Activated naive CD8-positive, alpha-beta T cell treated with anti-CD3 and anti-CD28 coated beads for 36 hours (primary cell): ENCODE data around the gene TRAF1. TPM values are rescaled to one million over a fixed set of nuclear protein-coding genes. Genes with fewer than 3 reads are reported as not detected.

ENCODE experiments used
- DNase-seq: peaks from one replicate; pipeline ENCODE4 v3.0.0; 2021
- H3K27ac Mint-ChIP-seq: one replicate; pipeline ENCODE4 v1.8.0; 2022; ENCODE audit warnings: mild to moderate bottlenecking, moderate library complexity, mixed read lengths
- H3K27me3 Mint-ChIP-seq: one replicate; pipeline ENCODE4 v1.8.0; 2022; ENCODE audit warnings: mild to moderate bottlenecking, mixed read lengths
- H3K36me3 Mint-ChIP-seq: one replicate; pipeline ENCODE4 v1.8.0; 2021; ENCODE audit warnings: mild to moderate bottlenecking, mixed read lengths
- H3K4me1 Mint-ChIP-seq: one replicate; pipeline ENCODE4 v1.8.0; 2021; ENCODE audit warnings: mixed read lengths
- H3K4me3 Mint-ChIP-seq: one replicate; pipeline ENCODE4 v1.8.0; 2022; ENCODE audit warnings: mild to moderate bottlenecking, moderate library complexity, mixed read lengths
- H3K9me3 Mint-ChIP-seq: one replicate; pipeline ENCODE4 v1.8.0; 2022; ENCODE audit warnings: mixed read lengths
- total RNA-seq, 2 experiments: library from RNA; stranded (reverse); gene quantifications; one replicate each; pipeline ENCODE4 v1.2.3, GENCODE V29; 2021

Gene TRAF1
- total RNA-seq, 2 experiments from 2014 or later: 169 to 170 TPM

DNA sequence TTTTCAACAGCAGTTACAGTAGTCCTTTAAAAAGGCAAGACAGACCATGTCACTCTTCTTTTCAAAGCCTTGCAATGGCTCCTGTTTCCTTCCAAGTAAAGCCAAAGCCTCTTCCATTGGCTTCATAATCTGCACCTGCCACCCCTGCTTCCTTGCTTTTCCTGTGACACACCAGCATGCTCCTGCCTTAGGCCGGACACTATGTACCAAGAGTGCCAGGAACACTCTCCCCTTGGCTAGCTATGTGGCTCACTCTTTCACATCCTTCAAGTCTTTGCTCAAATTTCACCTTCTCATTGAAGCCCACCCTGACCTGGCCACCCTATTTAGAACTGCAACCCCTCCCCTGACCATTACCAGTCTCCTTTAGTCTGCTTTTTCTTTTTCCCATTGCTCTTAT lies 22.2 kb upstream of the TRAF1 start:
- Mint-ChIP-seq H3K4me1 (no peaks in the 10 kb centered on the region), H3K27ac (no peak overlapping the region), H3K27me3 (no peaks in the 10 kb centered on the region), H3K4me3 (no peak overlapping the region), H3K36me3 (no peaks in the 10 kb centered on the region), H3K9me3 (no peaks in the 10 kb centered on the region)
- DNase-seq: no peak

DNA sequence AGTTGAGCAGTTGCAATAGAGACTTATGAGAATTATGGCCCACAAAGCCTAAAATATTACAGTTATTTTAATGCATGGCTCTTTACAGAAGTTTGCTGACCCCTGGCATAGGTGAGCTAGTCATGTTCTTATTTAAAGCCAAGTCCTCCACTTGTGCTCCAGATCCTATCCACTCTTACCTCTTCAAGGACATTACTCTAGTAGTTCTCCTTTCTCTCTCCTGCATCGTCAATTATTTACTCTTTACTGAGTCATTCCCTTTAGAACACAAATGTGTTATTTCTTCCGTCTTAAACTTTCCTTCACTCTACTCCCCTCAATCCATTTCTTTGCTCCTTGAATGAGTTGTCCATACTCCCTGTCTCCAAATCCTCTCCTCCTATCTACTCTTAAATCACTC lies 20.6 kb upstream of the TRAF1 start:
- Mint-ChIP-seq H3K27ac (no peak overlapping the region), H3K9me3 (no peaks in the 10 kb centered on the region), H3K4me3 (no peak overlapping the region), H3K36me3 (no peaks in the 10 kb centered on the region), H3K27me3 (no peaks in the 10 kb centered on the region), H3K4me1 (no peaks in the 10 kb centered on the region)
- DNase-seq: no peak

DNA sequence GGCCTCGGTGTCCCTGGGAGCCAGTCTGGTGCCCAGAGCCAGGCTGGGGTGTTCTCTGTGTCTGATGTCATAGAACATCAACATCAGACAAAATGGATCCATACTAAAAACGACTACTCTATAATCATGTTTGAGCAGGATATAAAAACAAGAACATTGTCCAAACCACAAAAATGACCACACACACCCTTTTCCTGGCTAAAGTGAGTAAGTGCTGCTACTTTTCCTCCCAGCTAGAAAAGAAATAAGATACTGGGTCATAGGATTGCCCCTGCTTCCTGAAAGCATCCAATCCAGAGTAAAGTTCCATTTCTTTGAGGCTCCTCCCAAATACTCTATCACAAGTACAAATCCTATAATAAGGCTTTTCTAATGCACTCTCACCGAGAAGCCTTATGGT lies 19.7 kb upstream of the TRAF1 start:
- DNase-seq: no peak
- Mint-ChIP-seq H3K36me3 (no peaks in the 10 kb centered on the region), H3K27ac (no peak overlapping the region), H3K4me3 (no peak overlapping the region), H3K27me3 (no peaks in the 10 kb centered on the region), H3K4me1 (no peaks in the 10 kb centered on the region), H3K9me3 (no peaks in the 10 kb centered on the region)

DNA sequence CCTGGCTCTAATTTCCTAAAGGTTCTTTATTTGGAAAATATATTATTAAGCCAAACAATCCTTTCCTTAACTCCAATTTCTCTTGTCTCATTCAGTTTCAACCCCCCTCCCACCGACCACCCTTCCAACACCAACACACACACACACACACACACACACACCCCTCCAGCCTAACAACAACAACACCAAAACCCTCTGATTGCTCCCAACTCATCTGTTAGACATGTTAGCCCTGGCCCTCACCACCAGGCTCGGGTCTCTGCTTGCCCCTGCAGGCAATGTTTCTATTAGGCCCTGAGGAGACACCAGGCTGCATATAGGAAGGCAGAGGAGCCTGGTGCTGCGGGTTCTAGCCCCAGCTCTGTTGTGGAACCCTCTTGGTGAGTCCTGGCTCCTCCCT lies 18.4 kb upstream of the TRAF1 start:
- Mint-ChIP-seq H3K36me3 (no peaks in the 10 kb centered on the region), H3K9me3 (no peaks in the 10 kb centered on the region), H3K27me3 (no peaks in the 10 kb centered on the region), H3K4me3 (no peak overlapping the region), H3K27ac (no peak overlapping the region), H3K4me1 (no peaks in the 10 kb centered on the region)
- DNase-seq: no peak

DNA sequence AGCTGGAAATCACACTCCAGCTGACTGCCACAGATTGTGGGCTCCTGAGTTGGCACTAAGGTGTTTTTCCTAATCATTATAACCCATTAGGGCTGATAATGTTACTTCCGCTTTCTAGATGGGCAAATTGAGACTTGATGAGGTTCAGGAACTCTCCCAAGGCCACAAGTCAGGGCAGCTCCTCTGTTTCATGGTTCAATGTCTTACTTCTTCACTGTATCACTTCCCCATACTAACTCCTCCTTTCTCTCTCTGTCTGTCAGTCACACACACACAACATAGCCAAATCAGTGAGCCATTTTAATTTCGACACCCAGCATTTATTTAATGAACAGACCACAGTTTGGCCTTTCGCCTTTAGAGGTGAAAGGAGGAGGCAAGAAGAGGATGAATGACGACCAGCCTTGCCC lies 17.8 kb upstream of the TRAF1 start:
- Mint-ChIP-seq H3K4me3 (no peak overlapping the region), H3K27ac (peak overlapping the region; percentile 30), H3K36me3 (no peaks in the 10 kb centered on the region), H3K9me3 (no peaks in the 10 kb centered on the region), H3K27me3 (no peaks in the 10 kb centered on the region), H3K4me1 (no peaks in the 10 kb centered on the region)
- DNase-seq: no peak

DNA sequence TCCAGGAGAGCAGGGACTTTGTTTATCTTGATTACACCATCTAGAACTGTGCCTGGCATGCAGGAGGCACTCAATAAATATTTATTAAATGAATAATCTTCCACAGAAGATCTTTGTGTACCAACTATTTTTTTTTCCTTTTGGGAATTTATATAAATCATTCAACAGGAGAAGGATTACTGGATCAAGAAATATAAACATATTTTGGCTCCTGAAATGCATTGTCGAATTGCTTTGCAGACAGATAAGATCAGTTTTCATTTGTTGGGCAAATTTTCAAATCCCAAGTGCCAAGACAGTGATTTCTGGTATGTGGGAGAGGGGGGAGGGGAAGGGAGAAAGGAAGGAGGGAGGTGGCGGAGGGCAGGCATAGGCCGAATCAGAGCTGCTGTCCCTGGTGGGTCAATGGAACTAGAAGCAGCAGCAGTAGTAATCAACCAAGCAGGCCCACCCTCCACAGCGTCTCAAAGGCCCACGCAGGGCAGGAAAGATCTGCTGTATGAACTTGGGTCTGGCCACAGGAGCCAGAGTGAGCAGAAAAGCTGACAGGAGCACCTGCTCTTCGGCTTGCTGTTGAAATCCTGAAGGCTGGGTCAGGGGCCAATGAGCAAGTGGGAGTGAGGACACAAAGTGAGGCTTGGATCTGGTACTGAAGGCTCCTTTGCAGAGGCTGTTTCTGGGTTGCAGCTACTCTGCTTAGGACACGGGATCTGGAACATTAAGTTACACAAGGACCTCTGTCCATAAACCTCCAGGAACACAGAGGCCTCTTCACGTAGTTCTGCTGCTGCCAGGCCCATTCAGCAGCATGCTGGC lies 15.8 kb upstream of the TRAF1 start:
- no peak overlapping the region for H3K27ac Mint-ChIP-seq
- DNase-seq: no peak
- H3K36me3 Mint-ChIP-seq: no peaks in the 10 kb centered on the region
- H3K4me3 Mint-ChIP-seq: no peak overlapping the region
- no peaks in the 10 kb centered on the region for H3K27me3 Mint-ChIP-seq
- peaks cover 6% of the 10 kb centered on the region for H3K4me1 Mint-ChIP-seq
- H3K9me3 Mint-ChIP-seq: no peaks in the 10 kb centered on the region

DNA sequence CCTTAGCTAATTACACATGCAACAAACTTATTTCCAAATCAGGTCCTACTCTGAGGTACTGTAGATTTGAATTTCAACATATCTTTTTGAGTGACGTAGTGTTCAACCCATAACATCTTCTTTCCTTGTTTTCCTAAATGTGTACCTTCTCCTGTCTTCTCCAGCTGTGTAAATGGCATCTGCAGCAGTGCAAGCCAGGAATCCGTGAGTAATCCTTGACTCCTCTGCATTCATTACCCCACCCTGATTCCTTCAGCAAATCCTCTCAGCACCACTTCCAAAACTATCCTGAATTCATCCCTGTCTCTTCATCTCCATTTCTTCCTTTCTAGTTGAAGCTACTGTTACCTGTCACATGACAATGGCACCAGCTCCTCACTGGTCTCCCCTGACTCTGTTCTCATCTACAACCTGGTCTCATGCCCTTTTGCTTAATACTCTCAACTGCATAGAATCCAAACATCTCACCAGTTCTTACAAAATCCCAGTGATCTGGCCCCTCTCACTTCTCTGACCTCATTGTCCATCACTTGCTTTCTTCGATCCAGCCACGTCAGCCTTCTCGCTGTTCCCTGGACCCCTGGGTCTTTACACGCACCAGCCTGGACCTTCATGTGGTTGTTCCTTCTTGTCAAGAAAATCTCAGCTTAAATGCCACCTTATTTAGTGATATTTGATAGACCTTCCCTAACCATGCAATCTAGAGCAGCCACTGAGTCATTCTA lies 14.6 kb upstream of the TRAF1 start:
- H3K27me3 Mint-ChIP-seq: no peaks in the 10 kb centered on the region
- no peak overlapping the region for H3K4me3 Mint-ChIP-seq
- no peak for DNase-seq
- H3K36me3 Mint-ChIP-seq: no peaks in the 10 kb centered on the region
- H3K4me1 Mint-ChIP-seq: peaks cover 17% of the 10 kb centered on the region
- H3K27ac Mint-ChIP-seq: no peak overlapping the region
- no peaks in the 10 kb centered on the region for H3K9me3 Mint-ChIP-seq

DNA sequence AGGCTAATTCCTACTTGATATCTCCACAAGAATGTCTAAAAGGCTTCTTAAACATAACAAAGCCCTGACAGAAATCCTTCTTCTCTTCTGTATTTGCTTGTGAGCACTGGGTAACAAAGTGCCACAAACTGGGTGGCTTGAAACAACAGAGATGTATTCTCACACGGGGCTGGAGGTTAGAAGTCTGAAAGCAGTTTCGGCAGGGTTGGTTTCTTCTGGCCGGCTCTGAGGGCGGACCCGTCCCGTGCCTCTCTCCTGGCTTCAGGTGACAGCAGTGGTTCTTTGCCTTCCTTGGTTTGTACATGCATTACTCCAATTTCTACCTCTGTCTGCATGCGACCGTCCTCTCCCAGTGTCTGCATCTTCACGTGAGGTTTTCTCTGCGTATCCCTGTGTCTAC lies 14.0 kb upstream of the TRAF1 start:
- no peaks in the 10 kb centered on the region for H3K9me3 Mint-ChIP-seq
- no peak overlapping the region for H3K4me3 Mint-ChIP-seq
- no peaks in the 10 kb centered on the region for H3K36me3 Mint-ChIP-seq
- no peak for DNase-seq
- no peaks in the 10 kb centered on the region for H3K27me3 Mint-ChIP-seq
- H3K27ac Mint-ChIP-seq: no peak overlapping the region
- H3K4me1 Mint-ChIP-seq: peaks cover 24% of the 10 kb centered on the region

DNA sequence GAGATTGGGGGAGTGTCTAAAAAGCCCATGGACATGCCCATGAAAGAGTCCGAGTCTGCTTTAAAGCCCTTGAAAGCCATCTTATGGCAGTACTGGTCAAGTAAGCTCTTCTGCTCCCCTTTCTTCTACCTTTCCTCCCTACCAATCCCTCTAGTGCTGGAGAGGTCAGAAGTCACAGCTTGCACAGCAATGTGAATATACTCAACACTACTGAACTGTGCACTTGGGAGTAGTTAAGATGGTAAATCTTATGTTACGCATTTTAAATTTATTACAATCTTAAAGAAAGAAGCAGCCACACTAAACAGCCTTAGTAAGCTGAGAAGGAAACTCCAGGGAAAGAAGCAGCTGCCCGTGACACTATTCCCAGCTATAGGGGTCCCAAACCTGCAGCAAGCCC lies 12.3 kb upstream of the TRAF1 start:
- no peaks in the 10 kb centered on the region for H3K36me3 Mint-ChIP-seq
- H3K9me3 Mint-ChIP-seq: no peaks in the 10 kb centered on the region
- no peak overlapping the region for H3K27ac Mint-ChIP-seq
- no peak for DNase-seq
- no peak overlapping the region for H3K4me3 Mint-ChIP-seq
- H3K27me3 Mint-ChIP-seq: no peaks in the 10 kb centered on the region
- H3K4me1 Mint-ChIP-seq: peaks cover 37% of the 10 kb centered on the region

DNA sequence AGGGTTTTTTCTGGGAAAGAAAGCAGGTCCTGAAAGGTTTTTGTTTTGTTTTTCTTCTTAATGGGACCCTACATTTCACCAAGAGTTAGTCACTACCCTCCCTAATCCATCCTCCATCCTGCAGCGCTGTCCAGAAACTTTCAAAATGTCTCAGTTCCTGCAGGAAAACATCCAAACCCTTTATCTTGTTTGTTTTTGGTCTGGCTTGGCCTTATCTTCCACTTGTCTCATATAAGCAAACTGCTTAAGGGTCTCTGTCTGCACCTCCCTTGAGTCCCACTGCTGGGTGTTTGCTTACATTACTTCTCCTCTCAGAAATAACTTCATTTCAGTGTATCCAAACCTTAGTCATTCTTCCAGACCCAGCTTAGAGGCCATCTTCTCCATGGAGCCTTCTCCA lies 11.0 kb upstream of the TRAF1 start:
- H3K27me3 Mint-ChIP-seq: no peaks in the 10 kb centered on the region
- no peak overlapping the region for H3K4me3 Mint-ChIP-seq
- H3K27ac Mint-ChIP-seq: peak overlapping the region; percentile 100
- no peak for DNase-seq
- no peaks in the 10 kb centered on the region for H3K9me3 Mint-ChIP-seq
- peaks cover 50% of the 10 kb centered on the region for H3K4me1 Mint-ChIP-seq
- H3K36me3 Mint-ChIP-seq: no peaks in the 10 kb centered on the region

DNA sequence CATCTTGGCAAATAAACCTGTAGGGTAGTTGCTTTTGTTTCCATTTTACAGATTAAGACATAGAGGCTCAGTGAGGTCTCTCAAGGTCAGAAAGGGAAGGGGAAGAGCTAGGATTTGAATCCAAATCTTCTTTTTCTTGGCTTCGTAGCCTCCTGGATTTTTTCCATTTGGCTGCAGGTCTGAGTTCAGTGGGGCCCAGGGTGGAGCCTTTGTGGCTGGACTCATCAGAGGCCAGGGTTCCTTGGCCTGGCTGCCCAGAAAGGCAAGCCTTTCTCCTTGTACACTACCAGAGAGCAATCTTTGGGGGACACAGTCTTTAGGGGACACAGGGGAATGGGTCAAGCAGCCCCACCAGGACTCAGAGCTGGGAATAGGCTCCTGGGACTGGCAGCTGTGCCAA lies 10.5 kb upstream of the TRAF1 start:
- H3K4me1 Mint-ChIP-seq: peaks cover 54% of the 10 kb centered on the region
- DNase-seq: no peak
- no peaks in the 10 kb centered on the region for H3K9me3 Mint-ChIP-seq
- H3K36me3 Mint-ChIP-seq: no peaks in the 10 kb centered on the region
- peak overlapping the region; percentile 100 for H3K27ac Mint-ChIP-seq
- no peak overlapping the region for H3K4me3 Mint-ChIP-seq
- H3K27me3 Mint-ChIP-seq: no peaks in the 10 kb centered on the region

DNA sequence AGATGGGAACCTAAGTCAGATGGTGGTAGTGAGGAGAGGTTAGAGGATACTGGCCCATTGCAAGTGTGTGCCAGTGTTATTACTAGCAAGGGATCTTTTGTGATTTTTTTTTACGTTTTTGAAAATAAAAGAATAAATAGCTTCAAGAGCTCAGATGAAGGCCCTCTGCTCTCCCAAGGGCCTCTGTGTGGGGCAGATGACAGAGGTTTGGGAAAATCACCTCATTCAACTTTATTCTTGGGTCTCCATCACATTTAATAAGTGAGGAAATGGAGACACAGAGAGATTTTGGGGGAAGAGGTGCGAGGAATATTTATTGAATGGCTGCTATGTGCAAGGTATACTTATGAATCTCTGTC lies 10.1 kb upstream of the TRAF1 start:
- no peak for DNase-seq
- Mint-ChIP-seq H3K4me1 (peaks cover 58% of the 10 kb centered on the region), H3K4me3 (peak overlapping the region; percentile 55), H3K36me3 (no peaks in the 10 kb centered on the region), H3K27ac (peak overlapping the region; percentile 100), H3K27me3 (no peaks in the 10 kb centered on the region), H3K9me3 (no peaks in the 10 kb centered on the region)

DNA sequence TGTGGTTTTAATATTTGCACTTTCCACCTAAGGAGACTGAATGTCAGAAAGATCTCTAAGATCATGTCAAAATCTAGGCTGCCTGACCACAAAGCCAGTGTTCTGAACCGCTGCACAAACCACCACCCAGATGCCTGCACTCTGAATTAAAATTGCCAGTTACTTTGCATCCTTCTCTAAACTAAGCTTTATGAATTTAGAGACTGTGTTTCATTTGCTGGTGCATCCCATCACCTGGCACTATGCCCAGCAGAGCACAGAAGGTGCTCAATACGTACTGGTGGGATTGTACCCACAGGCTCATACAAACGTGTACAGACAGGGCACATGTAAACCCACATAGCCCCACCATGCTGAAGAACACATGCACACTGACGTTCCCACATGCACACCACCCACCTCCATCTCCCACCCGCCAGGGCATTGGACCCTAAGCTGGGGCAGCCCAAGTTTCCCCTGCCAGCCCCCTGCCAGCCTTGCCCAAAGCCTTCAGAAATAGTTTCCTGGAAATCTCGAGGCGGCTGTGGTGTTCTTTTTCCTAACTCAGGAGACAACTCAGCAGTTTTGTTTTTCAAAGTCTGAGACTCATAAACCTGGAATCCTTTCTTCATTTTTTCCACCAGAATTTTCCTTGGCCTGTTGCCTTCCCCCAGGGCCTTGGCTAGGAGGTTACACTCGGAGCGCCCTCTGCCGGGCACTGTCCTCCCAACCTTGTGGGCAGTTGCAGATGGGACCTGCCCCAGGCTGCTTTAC lies 9.6 kb upstream of the TRAF1 start:
- Mint-ChIP-seq H3K4me1 (peaks cover 64% of the 10 kb centered on the region), H3K27ac (peak overlapping the region; percentile 100), H3K4me3 (peak overlapping the region; percentile 55), H3K9me3 (no peaks in the 10 kb centered on the region), H3K36me3 (peaks cover under 1% of the 10 kb centered on the region), H3K27me3 (no peaks in the 10 kb centered on the region)
- peak; percentile 85 for DNase-seq

DNA sequence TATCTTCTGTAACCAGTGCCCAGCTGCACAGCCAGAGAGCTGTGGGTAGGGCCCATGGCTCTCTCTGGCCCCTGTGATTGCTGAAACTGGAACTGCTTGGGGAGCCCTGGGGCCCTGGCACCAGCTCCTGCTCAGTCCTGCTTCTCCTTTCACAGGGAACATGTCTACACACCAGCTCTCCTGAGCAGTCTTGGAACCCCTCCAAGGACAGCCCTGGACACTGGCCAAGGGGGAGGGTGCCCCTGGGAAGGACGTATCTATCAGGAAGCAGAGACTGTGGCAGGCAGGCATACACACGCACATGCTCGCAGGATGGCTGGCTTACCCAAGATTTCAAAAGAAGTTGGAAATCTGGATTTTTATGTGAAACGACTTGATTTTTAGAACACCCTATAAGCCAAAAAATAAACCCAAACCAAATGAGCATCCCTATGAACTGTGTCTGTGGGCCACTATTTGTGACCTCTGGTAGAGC lies 8.8 kb upstream of the TRAF1 start:
- Mint-ChIP-seq H3K9me3 (peaks cover 1% of the 10 kb centered on the region), H3K27me3 (no peaks in the 10 kb centered on the region), H3K36me3 (peaks cover 4% of the 10 kb centered on the region), H3K27ac (peak overlapping the region; percentile 100), H3K4me1 (peaks cover 70% of the 10 kb centered on the region), H3K4me3 (peak overlapping the region; percentile 55)
- no peak for DNase-seq

DNA sequence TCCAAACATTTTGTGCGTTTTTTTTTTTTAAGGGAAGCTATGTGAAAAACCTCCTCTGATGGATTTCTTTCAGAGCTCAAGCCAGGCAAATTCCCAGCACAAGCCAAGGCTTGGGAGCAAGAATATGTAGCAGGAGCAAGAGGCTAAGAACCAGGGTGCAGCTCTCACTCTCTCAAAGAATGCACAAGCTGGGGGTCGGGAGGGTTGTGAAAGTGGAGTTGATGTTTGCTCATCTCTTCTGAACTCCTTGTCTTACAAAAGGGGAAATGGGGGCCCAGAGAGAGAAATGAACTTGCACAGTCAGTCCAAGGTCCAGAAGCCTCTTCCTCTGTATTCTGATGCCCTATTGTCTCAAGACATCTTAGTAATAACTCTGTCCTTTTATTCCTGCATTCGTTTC lies 7.7 kb upstream of the TRAF1 start:
- peak overlapping the region; percentile 100 for H3K27ac Mint-ChIP-seq
- peaks cover 1% of the 10 kb centered on the region for H3K9me3 Mint-ChIP-seq
- H3K36me3 Mint-ChIP-seq: peaks cover 13% of the 10 kb centered on the region
- peaks cover 81% of the 10 kb centered on the region for H3K4me1 Mint-ChIP-seq
- DNase-seq: no peak
- no peaks in the 10 kb centered on the region for H3K27me3 Mint-ChIP-seq
- H3K4me3 Mint-ChIP-seq: peak overlapping the region; percentile 59
